Measurements from ENCODE around the gene TNFRSF1A.
"Not testable (repeated sequence)": the region's sequence is repeated elsewhere in the genome, so short reads cannot be mapped to it uniquely, and the experiment has no call there.

TNFRSF1A gene

GRCh38 chr12:6355491-6356373 lies 13.9 kb upstream of the TNFRSF1A start:
- DNase-seq = no peak

GRCh38 chr12:6354495-6355393 lies 12.9 kb upstream of the TNFRSF1A start:
- no peak for DNase-seq

- DNase-seq = no peak
These were observed 10.6 kb upstream of the TNFRSF1A start for GRCh38 chr12:6352193-6353173.

GRCh38 chr12:6351622-6352021 lies 9.7 kb upstream of the TNFRSF1A start:
- no peak for DNase-seq

- no peak for DNase-seq
These were observed 5.8 kb upstream of the TNFRSF1A start for GRCh38 chr12:6347367-6348338.

GRCh38 chr12:6346942-6347341 lies 5.1 kb upstream of the TNFRSF1A start:
- DNase-seq = no peak

- DNase-seq = no peak
These were observed 4.5 kb upstream of the TNFRSF1A start for GRCh38 chr12:6346235-6346832.

- no peak for DNase-seq
These were observed 3.6 kb upstream of the TNFRSF1A start for GRCh38 chr12:6345319-6346091.

- DNase-seq = not testable (repeated sequence)
These were observed 2.3 kb upstream of the TNFRSF1A start for GRCh38 chr12:6344101-6344660.

- no peak for DNase-seq
These were observed 1.6 kb upstream of the TNFRSF1A start for GRCh38 chr12:6343518-6343917.

- no peak for DNase-seq
These were observed 439 bp upstream of the TNFRSF1A start for GRCh38 chr12:6342140-6342889.

GRCh38 chr12:6340745-6341416 lies 995 bp downstream of the TNFRSF1A start:
- no peak for DNase-seq

GRCh38 chr12:6340032-6340638 lies 1.7 kb downstream of the TNFRSF1A start:
- DNase-seq = no peak

- no peak for DNase-seq
These were observed 2.9 kb downstream of the TNFRSF1A start for GRCh38 chr12:6338955-6339354.

- not testable (repeated sequence) for DNase-seq
These were observed 3.3 kb downstream of the TNFRSF1A start for GRCh38 chr12:6338536-6338935.

GRCh38 chr12:6337958-6338433 lies 3.9 kb downstream of the TNFRSF1A start:
- DNase-seq = no peak
